Upper lobe of left lung (tissue), 6 donors: ENCODE results near the gene DTNB. TPM values are rescaled to one million over a fixed set of nuclear protein-coding genes. Genes with fewer than 3 reads are reported as not detected.

Source experiments
- ATAC-seq, 2 donors: fragments of 200-7000 bp; cut with Tn5 transposase; one replicate each; pipeline ENCODE4 v1.9.1; 2022; ENCODE audit warnings: mild to moderate bottlenecking in 2 of 2, moderate library complexity in 2 of 2; ENCODE audit not compliant: low FRiP score in 2 of 2
- DNase-seq, 2 donors: peaks; one replicate each; pipeline ENCODE4 v3.0.0-alpha.2; 2019 to 2020
- H3K27ac ChIP-seq, 4 donors: fragments of 200-600 bp; sonication (generic); one replicate each; pipeline ENCODE4 v1.5.1; 2016 to 2019
- H3K27me3 ChIP-seq, 4 donors: fragments of 200-600 bp; sonication (generic); one replicate each; pipeline ENCODE4 v1.5.1; 2017 to 2019
- H3K36me3 ChIP-seq, 4 donors: fragments of 200-600 bp; sonication (generic); one replicate each; pipeline ENCODE4 v1.5.1; 2016 to 2019
- H3K4me1 ChIP-seq, 4 donors: fragments of 200-600 bp; sonication (generic); one replicate each; pipeline ENCODE4 v1.5.1; 2018 to 2019
- H3K4me3 ChIP-seq, 4 donors: fragments of 200-600 bp; sonication (generic); one replicate each; pipeline ENCODE4 v1.5.1; 2017 to 2019; ENCODE audit warnings: mild to moderate bottlenecking in 2 of 4, moderate library complexity in 1 of 4
- H3K9me3 ChIP-seq, 4 donors: fragments of 200-600 bp; sonication (generic); one replicate each; pipeline ENCODE4 v1.5.1; 2018 to 2019
- EP300 ChIP-seq, 4 donors: sonication (generic); formaldehyde crosslinking; IDR thresholded peaks; one replicate each; pipeline ENCODE4 v1.5.1; 2017; ENCODE audit warnings: antibody characterized with exemption in 4 of 4, control low read depth in 2 of 4
- POLR2A ChIP-seq, 4 donors: fragments of 450-650 bp; IDR thresholded peaks; one replicate each; pipeline ENCODE4 v1.5.1; 2016 to 2017; ENCODE audit warnings: antibody characterized with exemption in 4 of 4, mild to moderate bottlenecking in 2 of 4
- POLR2AphosphoS5 ChIP-seq, 2 donors: sonication (generic); formaldehyde crosslinking; IDR thresholded peaks; one replicate each; pipeline ENCODE4 v1.5.1; 2017; ENCODE audit warnings: antibody characterized with exemption in 2 of 2
- WGBS, 2 donors: methylation state at CpG; one replicate each; pipeline ENCODE4 v1.1.5; 2017 to 2018; 5-methylcytosine and 5-hydroxymethylcytosine counted together
- total RNA-seq, 6 donors: library from RNA; depleted of rRNA in 4 of 6; stranded (reverse); fragments of >200 nt in 4 of 6; gene quantifications; one replicate each; pipeline versions ENCODE4 v1.1.0 to v1.2.1, GENCODE V29; 2016 to 2021
- TF ChIP-seq, protein P1 (sequence below), 6 experiments: fragments of 450-650 bp in 4 of 6; fragments of 200-600 bp in 2 of 6; sonication (generic) in 2 of 6; IDR thresholded peaks; one replicate each; pipeline ENCODE4 v1.5.1; 2016 to 2019; ENCODE audit warnings: antibody characterized with exemption in 6 of 6
- donor health status: DM: no; HTN: no; CAD: no; lungs with moderate emphysema.
- donor health status: DM: no; HTN: yes; CAD: no; lungs with severe emphysema.

DTNB gene
- total RNA-seq, 6 donors from 2014 or later, result 19.3 to 59.7 (median 25.6) TPM

DNA sequence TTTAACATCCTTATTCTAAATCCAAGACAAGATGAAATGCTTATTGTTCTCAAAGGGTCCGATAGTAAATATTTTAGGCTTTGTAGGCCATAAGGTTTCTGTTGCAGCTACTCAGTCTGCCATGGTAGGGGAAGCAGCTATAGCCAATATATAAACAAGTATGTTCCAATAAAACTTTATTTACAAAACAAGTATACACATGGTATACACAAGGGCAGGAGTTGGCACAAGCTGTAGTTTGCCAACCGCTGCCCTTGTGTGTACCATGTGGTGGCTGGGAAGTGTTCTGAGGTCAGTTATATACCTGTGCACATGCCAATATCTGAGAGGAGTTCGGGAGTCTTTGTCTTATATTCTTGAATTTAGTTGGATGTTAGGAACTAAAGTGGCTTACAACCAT, 205.6 kb downstream of the DTNB start:
- H3K27ac ChIP-seq, result no peak overlapping the region
- WGBS, 2 donors, result 91 to 95% methylated on average over 3 of the region's 3 CpGs
- no peak overlapping the region for H3K4me3 ChIP-seq
- H3K4me1 ChIP-seq, result no peaks in the 10 kb centered on the region
- DNase-seq (no peak), ATAC-seq (no peak)
- H3K36me3 ChIP-seq, result no peaks in the 10 kb centered on the region
- TF ChIP-seq EP300 (IDR thresholded peaks at IDR 0.05), result no peak
- no peak for TF ChIP-seq POLR2AphosphoS5 (IDR thresholded peaks at IDR 0.05)
- no peak for TF ChIP-seq POLR2A (IDR thresholded peaks at IDR 0.05)
- TF ChIP-seq, protein P1, sequence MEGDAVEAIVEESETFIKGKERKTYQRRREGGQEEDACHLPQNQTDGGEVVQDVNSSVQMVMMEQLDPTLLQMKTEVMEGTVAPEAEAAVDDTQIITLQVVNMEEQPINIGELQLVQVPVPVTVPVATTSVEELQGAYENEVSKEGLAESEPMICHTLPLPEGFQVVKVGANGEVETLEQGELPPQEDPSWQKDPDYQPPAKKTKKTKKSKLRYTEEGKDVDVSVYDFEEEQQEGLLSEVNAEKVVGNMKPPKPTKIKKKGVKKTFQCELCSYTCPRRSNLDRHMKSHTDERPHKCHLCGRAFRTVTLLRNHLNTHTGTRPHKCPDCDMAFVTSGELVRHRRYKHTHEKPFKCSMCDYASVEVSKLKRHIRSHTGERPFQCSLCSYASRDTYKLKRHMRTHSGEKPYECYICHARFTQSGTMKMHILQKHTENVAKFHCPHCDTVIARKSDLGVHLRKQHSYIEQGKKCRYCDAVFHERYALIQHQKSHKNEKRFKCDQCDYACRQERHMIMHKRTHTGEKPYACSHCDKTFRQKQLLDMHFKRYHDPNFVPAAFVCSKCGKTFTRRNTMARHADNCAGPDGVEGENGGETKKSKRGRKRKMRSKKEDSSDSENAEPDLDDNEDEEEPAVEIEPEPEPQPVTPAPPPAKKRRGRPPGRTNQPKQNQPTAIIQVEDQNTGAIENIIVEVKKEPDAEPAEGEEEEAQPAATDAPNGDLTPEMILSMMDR (IDR thresholded peaks at IDR 0.05), result no peak
- no peaks in the 10 kb centered on the region for H3K9me3 ChIP-seq
- H3K27me3 ChIP-seq, result no peaks in the 10 kb centered on the region

GRCh38 chr2:25462021-25462420, 211.4 kb downstream of the DTNB start:
- H3K27ac ChIP-seq, result no peak overlapping the region
- no peaks in the 10 kb centered on the region for H3K36me3 ChIP-seq
- no peaks in the 10 kb centered on the region for H3K9me3 ChIP-seq
- H3K4me3 ChIP-seq, result no peak overlapping the region
- DNase-seq, result no peak
- TF ChIP-seq, protein P1 (IDR thresholded peaks at IDR 0.05), result no peak
- TF ChIP-seq POLR2A (IDR thresholded peaks at IDR 0.05) (no peak), POLR2AphosphoS5 (IDR thresholded peaks at IDR 0.05) (no peak), EP300 (IDR thresholded peaks at IDR 0.05) (no peak)
- no peak for ATAC-seq
- 95 to 96% methylated on average over 6 of the region's 6 CpGs for WGBS, 2 donors
- no peaks in the 10 kb centered on the region for H3K4me1 ChIP-seq
- no peaks in the 10 kb centered on the region for H3K27me3 ChIP-seq

GRCh38 chr2:25460261-25460905, 213.0 kb downstream of the DTNB start:
- TF ChIP-seq POLR2A (IDR thresholded peaks at IDR 0.05) (no peak), EP300 (IDR thresholded peaks at IDR 0.05) (no peak), POLR2AphosphoS5 (IDR thresholded peaks at IDR 0.05) (no peak)
- TF ChIP-seq, protein P1 (IDR thresholded peaks at IDR 0.05), result no peak
- DNase-seq (no peak), ATAC-seq (no peak)
- no peaks in the 10 kb centered on the region for H3K36me3 ChIP-seq
- H3K4me1 ChIP-seq, result no peaks in the 10 kb centered on the region
- WGBS, 2 donors, result 84 to 87% methylated on average over 7 of the region's 7 CpGs
- H3K4me3 ChIP-seq, result no peak overlapping the region
- H3K27me3 ChIP-seq, result no peaks in the 10 kb centered on the region
- no peaks in the 10 kb centered on the region for H3K9me3 ChIP-seq
- no peak overlapping the region for H3K27ac ChIP-seq

GRCh38 chr2:25454824-25455611, 218.4 kb downstream of the DTNB start:
- H3K4me3 ChIP-seq, result no peak overlapping the region
- no peak overlapping the region for H3K27ac ChIP-seq
- ATAC-seq, result peak in 1 of 2 donors; percentile 55
- H3K36me3 ChIP-seq, result no peaks in the 10 kb centered on the region
- no peaks in the 10 kb centered on the region for H3K9me3 ChIP-seq
- H3K27me3 ChIP-seq, result no peaks in the 10 kb centered on the region
- TF ChIP-seq EP300 (IDR thresholded peaks at IDR 0.05), result no peak
- no peak for DNase-seq
- WGBS, 2 donors, result 86 to 94% methylated on average over 9 of the region's 9 CpGs
- H3K4me1 ChIP-seq, result no peaks in the 10 kb centered on the region

DNA sequence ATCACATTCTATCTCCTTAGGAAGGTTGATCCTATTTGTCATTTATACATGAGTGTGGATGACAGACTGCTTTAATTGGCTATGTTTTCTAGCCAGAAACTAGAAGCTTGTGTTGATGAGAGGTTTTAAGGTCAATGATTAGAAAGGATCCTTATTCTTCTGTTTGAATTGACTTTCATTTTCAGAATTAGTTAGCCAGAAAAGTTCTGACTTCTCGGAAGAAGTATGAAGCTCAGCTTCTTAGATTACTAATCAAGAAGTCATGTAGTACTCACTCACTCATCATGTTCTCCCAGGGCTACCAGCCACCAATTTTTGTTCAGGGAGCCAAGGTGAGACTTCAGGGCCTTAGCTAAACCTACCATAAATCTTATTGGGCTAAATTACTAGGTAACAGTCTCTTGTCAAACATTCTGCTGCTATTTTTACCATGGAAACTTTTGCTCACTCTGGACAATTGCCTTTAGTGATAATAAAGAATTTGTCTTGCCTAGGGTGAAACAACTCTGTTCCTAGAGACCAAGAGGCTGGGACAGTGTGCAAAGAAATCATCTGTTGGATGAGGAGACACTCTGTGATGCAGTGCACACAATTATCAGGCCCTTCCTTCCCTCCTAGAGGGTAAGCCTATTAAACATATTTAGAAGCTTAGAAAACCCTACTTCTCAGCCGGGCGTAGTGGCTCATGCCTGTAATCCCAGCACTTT, 220.0 kb downstream of the DTNB start:
- no peak overlapping the region for H3K27ac ChIP-seq
- no peak for ATAC-seq
- 84 to 89% methylated on average over 3 of the region's 3 CpGs for WGBS, 2 donors

More for the DNA sequence above, 220.0 kb downstream of the DTNB start:
- Histone ChIP-seq H3K27me3 (no peaks in the 10 kb centered on the region), H3K36me3 (no peaks in the 10 kb centered on the region), H3K4me1 (no peaks in the 10 kb centered on the region), H3K4me3 (no peak overlapping the region), H3K9me3 (no peaks in the 10 kb centered on the region)
- DNase-seq, result no peak
- TF ChIP-seq POLR2AphosphoS5 (IDR thresholded peaks at IDR 0.05), result no peak
- TF ChIP-seq POLR2A (IDR thresholded peaks at IDR 0.05), result no peak
- TF ChIP-seq, protein P1 (IDR thresholded peaks at IDR 0.05), result no peak
- TF ChIP-seq EP300 (IDR thresholded peaks at IDR 0.05), result no peak
